ENCODE measurements around the gene MAFG.

MAFG gene

DNA sequence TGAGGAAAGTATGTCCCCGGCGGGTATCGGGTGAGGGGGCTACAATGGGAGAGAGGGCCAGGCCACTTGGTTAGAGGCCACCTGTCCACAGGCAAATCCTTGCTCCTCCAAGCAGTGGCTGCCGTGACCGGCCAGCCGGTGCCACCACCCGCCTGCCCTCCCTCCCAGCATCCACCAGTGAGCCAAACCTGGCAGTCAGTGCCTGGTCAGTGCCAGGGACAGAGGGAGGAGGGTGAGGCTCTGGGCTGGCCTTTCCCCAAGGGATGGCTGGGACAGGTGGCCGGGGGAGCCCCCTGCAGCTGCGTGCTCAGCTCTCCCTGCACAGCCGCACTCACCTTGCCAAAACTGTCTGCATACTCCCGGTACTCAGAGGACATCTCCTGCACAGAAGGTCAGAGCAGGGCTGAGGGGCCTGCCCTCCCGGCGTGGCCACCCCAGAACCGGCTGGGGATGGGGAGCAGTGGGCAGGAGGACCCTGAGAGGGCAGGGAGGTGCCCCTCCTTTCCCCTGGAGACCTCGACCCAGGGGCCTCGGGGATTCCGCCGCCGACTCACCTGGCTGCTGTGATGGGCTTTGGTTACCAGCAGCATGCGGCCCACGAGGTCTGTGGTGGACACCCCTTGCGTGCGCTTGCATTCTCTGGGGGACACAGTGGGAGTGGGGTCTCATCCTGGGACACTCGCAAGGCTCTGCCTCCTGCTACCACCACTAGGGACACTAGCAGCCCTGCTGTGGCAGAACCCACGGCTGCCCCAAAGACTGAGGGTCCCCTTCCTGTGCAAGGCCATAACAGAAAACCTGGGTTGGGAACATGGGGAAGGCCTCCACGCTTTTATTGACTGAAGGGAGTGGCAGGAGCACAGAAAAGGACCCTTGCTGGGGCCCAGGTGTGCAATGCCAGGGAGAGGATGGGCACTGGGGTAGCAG lies 20.1 kb downstream of the MAFG start:
- DNase-seq: no peak

DNA sequence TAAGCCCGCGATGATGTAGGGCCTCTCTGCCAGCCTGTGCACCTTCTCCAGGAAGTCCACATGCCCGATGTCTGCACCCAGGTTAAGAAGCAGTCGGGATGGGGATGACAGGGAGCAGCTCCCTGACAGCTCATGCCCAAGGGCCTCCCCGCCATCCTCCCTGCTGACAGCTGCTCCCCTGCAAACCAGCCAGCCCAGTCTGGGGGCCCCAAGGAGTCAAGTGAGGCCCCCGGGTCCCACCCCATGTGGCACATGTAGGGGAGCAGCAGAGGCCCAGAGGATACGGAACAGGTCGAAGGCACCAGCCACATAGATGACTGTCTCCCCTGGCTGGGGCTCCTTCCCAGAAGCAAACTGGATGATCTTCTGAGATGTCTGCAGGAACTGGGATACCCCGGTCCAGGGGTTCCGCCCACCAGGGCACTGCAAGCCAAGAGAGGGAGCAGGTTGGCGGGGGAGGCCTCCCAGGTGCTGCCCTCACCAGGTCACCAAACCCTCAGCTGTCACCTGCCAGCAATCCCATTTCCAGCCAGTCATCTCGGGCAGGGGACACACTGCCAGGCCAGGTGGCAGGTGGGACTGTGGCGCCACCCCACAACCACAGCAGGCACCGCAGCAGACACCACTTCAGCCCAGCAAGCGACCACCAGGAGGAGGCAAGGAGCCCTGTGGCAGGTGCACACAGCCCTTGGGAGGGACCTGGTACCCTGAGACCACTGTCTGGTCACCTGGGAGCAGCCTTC lies 20.9 kb downstream of the MAFG start:
- no peak for DNase-seq

DNA sequence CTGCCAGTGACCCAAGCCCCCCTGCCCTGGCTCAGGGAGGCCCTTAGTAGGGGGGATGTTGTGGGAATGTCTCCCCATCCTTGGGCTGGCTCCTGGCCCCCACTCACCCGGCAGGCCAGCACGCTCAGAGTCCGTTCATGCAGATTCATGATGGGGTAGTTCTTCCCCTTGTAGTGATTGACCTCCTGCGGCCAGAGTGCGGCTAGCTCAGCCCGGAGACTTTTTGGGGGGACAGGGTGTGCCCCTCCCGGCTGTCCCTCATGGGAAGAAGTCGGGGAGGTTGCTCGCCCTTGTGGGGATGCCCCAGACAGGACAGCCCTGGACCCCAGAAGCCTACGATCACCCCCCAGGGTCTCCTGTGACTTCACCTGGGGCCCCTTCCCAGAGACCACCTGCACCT lies 21.5 kb downstream of the MAFG start:
- no peak for DNase-seq

DNA sequence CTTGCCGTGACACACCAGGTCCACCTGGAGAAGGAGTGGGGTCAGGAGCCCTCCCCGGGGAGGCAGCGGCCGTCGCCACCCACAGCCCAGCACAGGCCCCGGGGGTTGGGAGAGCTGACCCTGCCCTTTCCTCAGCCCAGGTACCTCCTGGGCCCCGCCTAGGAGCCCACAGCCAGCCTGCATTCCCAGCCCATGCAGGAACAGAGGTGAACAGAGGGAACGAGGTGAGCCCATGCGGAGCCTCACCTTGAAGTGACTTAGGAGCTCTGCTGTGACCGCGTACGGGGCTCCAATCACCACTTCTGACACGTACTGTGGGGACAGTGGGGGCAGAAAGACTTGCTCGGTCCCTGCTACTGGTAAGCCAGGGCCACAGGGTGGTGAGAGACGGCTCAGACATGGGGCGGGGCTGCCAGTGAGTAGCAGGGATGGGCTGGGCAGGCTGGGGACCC lies 22.1 kb downstream of the MAFG start:
- DNase-seq: no peak

DNA sequence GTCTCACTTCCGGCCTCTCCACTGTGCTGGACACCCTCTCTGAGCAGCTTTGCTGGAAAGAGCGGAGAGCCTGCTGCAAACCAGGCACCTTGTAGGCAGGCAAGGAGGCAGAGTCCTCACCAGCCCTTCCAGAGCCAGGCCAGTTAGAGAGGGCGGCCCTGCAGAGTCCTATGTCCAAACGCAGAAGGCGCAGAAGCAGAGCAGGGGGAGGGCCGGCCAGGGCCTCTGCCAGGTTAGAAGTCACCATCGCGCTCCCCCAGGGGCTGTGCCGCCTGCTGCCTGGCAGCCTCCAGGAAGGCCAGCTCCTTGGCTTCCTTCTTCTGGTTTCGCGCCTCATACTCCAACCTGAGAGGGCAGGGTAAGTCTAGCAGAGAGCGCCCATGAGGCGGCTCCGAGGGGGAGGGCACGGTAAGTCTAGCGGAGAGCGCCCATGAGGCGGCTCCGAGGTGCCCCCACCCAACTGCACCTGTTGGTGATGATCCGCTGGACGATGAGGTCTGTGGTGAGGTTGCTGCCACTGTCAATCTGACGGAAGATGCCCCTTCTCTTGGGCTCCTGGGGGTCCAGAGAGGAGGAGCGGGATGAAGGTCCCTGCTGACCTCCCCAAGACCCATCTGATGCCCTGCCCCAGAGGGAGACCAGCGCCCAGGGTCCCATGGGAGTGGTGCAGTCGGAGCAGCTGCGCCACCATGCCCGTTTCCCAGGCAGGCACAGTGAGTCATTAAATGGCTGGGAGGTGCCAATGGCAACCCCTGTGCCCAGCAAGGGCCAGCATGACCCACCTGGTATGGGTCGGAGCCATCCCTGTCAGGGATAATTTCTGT lies 22.7 kb downstream of the MAFG start:
- no peak for DNase-seq

DNA sequence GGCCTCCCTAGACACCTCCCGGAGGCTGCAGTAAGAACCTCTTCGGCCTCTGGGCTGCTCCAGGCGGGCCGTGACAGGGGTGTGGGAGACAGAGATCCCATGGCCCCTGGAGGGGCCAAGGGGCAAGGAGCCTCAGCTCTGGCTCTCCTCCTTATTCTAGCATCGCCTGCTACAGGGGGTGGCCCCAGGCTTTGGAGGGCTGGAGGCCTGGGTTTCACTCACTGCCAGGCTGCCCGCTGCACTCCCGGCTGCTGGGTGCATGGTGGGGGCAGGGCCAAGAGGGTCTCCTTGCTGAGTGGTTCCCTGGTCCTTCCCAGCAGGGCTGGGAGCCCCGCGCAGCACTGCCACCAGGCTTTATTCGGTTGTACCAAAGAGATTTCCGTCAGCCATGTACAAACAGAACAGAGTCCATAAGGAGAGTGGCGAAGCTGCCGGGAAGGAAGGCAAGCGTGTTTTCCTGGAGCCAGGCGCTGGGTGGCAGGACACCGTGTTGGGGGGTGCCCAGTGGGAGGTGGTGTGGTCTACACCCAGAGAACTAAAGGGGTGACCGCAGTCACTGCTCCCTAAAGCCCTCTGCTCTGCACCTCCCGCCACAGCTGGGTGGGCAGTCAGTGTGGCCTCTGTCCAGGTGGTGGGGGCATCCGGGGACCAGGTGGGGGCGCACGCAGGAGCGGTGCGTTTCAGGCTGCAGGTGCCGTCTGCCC lies 23.5 kb downstream of the MAFG start:
- no peak for DNase-seq

DNA sequence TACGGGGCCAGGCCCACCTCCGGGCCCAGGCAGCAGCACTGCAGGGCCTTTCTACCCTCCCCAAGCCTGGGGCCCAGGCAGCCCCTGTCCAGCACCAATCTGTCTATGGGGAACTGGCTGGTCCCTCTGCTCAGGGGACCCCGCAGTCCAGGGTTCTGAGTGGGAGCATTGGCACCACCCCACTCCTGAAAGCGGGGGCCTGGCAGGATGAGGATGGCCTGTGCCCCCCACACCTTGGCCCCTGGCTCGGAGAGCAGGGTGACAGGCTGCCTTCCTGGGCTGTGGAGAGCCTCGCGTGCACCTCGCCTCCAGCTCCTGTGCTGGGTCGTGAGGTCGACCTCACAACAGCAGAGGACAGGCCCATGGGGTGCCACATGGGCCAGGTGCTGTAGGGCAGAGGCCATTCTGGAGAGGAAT lies 24.1 kb downstream of the MAFG start:
- no peak for DNase-seq

DNA sequence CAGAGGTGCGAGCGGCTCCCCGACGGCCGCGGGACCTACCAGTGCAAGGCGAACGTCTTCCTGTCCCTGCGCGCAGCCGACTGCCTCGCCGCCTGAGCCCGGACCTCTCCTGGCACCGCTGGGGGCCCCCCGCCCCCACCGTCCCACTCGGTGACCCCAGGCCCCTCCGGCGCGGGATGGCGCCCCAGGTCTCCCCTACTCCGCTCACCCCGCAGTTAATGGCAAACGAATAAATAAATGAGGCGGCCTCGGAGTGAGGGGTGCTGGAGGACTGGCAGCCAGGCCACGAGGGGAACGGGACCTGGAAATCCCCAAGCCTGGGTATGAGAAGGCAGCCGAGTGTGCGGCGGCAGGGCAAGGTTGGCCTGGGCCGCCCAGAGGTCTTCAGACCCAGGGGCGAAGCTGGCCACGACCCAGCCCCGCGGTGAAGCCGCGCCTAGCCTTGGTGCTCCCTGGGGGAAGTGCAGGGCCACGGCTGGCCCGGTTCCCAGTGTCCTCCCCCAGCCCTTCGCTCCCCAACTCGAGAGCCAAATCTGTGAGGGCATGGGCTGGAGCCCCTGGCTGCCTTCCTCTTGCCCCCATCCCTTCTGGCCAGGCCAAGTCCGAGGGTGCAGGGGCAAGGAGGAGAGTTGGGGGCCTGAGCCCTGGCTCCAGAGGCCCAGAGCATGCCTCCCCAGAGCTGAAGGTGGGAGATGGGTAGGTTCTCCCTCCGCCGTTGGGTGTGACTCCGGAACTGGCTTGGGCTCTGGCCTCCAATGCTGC lies 24.7 kb downstream of the MAFG start:
- no peak for DNase-seq

DNA sequence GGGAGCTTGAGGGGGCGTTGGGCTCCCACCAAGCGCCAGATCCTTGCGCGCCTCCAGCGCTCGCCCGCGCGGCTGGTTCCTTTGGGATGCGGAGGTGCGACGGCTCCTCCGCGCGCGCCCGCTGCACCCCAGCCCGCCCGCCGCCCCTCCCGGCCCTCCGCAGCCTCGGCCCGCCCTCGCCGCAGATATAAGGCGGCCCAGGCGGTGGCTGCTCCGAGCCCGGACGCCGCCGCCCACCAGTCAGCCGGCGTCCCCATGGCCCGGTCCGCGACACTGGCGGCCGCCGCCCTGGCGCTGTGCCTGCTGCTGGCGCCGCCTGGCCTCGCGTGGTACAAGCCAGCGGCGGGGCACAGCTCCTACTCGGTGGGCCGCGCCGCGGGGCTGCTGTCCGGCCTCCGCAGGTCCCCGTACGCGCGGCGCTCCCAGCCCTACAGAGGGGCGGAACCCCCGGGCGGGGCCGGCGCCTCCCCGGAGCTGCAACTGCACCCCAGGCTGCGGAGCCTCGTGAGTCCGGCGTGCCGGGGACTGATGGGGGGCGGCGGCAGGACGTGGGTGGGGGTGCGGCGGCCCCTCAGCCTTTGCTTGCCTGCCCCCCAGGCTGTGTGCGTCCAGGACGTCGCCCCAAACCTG lies 25.4 kb downstream of the MAFG start, which contains the start of gene NPB:
Gene NPB (plus strand): TSS at position 216 of the 630 bp plus-strand sequence. CDS start 40 bp downstream, at position 256.
- no peak for DNase-seq

DNA sequence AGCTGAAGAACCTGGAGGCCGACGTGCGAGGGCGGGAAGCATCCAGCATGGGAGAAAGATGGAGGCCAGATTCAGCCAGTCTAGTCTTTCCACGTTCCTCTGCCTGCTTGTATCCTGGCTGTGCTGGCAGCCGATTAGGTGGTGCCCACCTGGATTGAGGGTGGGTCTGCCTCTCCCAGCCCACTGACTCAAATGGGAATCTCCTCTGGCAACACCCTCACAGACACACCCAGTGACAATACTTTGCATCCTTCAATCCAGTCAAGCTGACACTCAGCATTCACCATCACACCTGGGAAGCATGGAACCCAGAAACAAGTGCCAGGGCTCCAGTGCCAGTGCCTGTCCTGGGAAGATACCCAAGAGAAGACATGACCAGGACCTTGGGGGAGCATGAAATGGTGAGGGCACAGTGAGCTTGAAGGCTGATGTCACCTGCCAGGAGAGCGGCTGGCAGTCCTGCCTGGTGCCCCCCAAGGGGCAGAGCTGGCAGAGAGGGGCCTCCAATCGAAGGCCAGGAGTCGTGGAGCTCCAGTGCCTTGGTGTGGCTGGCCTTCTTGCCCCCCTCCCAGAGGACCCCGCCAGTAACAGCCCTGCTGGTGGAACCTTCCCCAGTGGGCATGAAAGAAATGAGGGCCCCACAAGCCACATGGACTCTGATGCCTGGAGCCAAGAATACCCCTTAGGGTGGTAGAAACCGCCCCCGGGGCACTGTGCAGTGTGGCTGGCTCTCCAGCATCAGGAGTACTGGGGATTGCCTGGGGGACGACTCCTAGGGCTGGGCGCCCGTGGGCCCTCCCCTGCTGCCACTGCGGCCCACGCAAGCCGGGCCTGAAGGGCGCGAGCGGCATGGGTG lies 26.1 kb downstream of the MAFG start:
- no peak for DNase-seq

DNA sequence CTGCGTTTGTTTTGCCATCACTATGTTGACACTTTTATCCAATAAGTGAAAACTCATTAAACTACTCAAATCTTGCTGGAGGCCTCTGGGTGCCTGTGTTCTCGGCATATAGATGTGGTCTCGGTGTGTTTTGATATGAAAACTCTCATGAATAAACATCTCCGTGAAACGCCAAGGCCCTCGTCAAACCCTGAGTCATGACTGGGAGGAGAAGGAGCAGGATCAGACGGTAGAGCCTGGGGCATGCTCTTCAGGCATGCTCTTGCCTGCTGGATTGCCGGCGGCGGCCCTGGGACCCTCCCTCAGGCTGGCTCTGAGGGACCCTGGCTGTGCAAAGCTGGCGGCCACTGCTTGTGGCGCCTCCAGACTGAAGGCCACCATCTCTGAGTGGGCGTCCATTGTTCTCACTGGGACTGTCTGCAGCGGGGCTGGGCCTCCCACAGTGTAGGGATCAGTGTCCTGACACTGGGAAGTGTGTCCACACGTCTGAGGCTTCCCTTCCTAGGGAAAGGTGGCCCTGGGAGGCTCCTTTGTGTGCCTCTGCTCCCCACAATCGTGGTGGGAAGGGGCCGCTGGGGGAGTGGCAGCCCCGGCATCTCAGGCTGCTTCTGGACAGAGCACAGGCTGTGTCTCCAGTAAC lies 27.2 kb downstream of the MAFG start:
- no peak for DNase-seq

DNA sequence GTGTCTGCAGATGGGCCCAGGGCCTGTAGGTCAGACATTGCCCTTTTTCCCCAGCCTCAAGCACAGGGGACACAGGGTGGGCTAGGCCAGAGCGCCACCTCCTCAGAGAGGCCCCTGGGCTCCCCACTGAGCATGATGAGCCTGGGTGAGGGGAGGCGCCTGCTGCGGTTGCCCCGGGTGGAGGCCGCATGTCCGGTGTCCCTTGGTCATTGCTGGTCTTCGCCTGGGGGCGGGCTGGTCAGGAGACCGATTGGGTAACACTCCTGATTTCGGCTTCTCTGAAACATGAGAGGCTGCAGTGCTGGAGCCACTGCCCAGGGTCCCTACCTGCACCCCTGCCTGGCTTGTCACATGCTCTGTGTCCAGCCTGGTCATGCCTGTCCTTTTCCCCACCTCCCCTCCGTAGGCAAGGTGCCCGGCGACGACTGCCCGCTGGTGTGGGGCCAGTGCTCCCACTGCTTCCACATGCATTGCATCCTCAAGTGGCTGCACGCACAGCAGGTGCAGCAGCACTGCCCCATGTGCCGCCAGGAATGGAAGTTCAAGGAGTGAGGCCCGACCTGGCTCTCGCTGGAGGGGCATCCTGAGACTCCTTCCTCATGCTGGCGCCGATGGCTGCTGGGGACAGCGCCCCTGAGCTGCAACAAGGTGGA lies 27.9 kb downstream of the MAFG start:
- DNase-seq: no peak

DNA sequence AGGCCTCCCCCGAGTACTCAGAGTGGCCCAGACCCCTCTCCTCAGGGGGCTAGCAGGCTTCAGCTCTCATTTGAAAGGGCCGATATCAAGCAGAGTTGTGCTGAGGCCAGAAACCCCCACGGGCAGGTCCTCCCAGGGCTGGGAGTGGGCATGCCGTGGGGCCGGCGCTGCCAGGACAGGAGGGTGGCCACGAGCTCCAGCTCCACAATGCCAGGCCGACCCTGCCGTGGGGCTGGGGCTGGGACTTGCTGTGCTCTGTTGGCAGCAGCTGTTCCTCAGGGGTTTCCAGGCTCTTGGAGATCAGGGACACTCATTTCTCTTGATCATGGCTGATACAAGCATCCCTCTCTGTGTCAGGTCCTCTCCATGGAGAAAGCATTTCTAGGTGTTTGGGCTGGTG lies 28.6 kb downstream of the MAFG start:
- DNase-seq: no peak

DNA sequence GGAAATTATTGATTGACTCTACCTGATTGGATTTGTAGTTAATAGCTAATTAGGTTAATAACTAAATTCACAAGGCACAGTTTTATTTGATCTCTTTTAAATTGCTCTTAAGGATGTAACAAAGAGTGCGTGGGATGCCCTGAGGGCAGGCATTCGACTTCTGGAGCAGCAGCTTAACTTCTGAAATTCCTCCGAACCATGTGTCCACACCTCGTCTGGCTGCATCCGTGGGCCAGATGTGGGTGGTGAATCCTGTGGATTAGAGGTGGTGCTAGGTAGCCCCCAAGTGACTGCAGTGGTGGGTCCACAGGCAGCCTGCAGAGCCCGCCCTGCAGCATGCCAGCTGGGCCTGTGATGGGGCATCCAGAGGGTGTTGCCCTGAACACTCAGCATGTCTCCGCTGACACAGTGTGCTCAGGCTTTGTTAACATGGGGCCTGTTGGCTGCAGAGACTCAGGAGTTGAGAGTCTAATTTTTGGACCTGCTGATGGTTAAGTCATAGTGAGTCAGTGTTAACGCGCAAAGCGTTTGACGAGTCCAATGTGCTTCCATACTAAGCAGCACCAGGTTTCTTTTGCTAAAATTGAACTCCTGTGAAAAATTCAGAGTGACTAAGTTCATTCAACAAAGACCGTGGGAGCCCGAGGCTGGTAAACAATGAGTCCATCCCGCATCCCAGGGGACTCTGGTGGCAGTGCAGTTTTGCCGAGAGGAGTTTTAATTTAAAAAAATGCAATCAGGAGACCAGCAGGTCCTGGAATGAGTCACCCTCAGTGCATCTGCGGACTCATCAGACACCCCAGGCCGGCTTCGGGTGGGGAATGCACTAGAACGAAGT lies 29.3 kb downstream of the MAFG start:
- DNase-seq: no peak

DNA sequence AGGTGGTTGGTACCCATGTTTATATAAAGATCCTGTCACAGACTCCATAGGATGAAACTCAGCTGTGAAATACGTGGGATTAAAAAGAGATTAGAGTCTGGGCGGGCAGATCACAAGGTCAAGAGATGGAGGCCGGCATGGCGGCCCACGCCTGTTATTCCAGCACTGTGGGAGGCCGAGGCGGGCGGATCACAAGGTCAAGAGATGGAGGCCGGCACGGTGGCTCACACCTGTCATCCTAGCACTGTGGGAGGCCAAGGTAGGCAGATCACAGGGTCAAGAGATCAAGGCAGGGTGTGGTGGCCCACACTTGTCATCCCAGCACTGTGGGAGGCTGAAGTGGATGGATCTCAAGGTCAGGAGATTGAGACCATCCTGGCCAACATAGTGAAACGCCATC lies 32.1 kb downstream of the MAFG start:
- DNase-seq: no peak

DNA sequence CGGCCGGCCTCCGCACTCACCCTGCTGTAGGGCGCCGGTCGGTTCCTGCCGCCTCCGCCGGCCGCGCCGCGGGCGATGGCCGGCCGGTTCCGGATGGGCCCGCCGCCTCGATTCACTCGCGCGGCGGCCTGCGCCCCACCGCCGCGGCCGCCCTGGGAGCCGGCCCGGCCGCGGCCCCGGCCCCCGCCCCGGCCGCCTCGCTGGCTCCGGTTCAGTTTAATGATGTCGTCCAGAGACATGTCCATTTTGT lies 36.3 kb downstream of the MAFG start:
- DNase-seq: no peak

DNA sequence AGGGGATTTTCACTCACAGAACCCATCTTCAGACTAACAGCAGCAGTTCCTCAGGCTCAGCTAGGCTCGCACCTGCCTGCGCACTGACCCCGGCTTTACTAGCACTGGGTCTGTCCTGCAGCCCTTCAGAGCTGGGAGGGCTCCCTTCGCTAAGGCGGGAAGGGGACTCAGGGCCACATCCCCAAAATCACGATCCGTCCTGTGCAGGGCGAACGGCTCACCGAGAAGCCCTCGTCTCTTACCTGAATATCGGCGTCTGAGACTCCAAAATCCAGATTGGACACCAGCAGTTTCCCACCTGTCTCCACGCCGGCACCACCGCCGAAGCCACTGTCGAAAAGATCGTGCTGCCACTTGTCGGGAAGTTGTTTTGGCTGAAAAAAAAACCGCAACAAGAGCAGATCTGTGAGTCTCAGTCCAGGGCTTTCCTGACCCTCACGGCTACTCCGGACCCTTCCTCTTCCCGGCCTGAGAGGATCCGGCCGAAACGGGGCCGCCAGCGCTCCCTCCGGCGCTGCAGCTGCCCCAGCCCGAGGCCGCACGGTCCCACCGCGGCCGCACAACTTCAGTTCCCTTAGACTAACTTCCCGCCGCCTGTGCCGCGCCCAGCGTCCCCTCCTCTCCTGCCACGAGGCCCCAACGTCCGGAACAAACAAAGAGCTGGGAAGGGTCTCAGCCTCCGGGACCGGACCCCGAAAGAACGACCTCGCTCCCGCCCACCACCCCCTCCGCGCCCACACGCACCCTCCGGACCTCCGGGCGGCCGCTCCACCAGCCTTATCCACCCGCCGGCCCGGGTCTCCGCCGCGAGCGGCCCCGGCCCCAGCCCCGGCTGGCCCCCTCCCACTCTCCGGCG lies 36.9 kb downstream of the MAFG start:
- peak; percentile 22 for DNase-seq
